GM21723 (cell line): ENCODE data around the gene CLMP.

Experiments
- ATAC-seq: cut with Tn5 transposase; IDR thresholded peaks from one replicate; pipeline ENCODE4 v1.9.1; 2021; ENCODE audit warnings: mild to moderate bottlenecking, moderate library complexity; ENCODE audit not compliant: unreplicated experiment

Gene CLMP

GRCh38 chr11:123030517-123030916, 164.5 kb downstream of the CLMP start:
- ATAC-seq: no peak

- peak; percentile 71 for ATAC-seq
Observed at GRCh38 chr11:123020968-123021367, 174.1 kb downstream of the CLMP start.
